Fibroblast of lung (primary cell): ENCODE data around the gene PHC2.

Source experiments
- EZH2 ChIP-seq: IDR thresholded peaks from 2 replicates; pipeline ENCODE4 v1.5.1; 2012; ENCODE audit warnings: low read length, control low read depth, mild to moderate bottlenecking; ENCODE audit errors: missing control alignments
- TF ChIP-seq, protein P1 (sequence below), 2 donors: IDR thresholded peaks in 1 of 2; conservative IDR thresholded peaks in 1 of 2; 1 replicate in 1 of 2; 2 replicates in 1 of 2; pipeline ENCODE4 v1.5.1; 2011 to 2012; ENCODE audit warnings: low read length in 2 of 2, control low read depth in 1 of 2, inconsistent platforms in 1 of 2, low read depth in 1 of 2, mild to moderate bottlenecking in 1 of 2

DNA sequence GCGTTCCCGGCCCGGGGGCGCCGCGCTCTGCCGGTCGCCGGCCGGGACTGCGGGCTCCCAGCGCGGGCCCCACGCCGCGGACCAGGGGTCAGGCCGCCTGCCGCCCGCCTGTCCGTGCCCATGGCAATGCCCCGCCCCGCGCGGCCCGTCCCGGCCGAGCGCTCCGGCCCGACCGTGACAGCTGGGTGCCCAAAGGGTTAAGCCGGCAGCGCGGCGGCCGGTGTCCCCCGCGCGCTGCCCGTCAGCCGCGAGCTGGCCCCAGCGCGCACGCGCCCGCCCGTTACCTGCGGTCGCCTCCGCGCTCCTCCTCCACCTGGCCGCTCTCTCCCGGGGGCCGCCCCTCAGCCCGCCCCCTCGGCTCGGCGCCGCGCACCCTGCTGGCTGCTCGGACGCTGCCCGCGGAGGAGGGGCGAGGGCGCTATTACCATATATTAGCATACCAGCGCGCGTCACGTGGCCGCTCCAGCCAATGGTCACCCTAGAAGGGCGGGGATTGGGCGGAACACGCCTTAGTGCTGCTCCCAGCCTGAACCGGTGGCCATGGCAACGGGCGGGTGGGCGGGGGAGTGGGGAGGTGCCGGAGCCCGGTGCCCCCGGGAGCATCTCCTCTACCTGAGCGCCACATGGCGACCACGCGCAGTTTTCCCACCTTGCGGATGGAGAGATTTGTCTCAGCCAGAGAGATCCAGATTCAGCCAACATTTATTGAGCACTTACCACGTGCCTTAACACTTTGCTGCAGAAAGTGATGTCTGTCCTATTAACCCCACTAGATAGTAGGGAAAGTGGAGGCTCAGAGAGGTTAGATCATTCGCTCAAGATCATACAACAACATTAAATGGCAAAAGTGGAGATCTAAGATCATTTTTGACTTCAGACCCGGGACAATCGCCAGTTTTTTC, at the start of gene PHC2:
- TF ChIP-seq, protein P1, sequence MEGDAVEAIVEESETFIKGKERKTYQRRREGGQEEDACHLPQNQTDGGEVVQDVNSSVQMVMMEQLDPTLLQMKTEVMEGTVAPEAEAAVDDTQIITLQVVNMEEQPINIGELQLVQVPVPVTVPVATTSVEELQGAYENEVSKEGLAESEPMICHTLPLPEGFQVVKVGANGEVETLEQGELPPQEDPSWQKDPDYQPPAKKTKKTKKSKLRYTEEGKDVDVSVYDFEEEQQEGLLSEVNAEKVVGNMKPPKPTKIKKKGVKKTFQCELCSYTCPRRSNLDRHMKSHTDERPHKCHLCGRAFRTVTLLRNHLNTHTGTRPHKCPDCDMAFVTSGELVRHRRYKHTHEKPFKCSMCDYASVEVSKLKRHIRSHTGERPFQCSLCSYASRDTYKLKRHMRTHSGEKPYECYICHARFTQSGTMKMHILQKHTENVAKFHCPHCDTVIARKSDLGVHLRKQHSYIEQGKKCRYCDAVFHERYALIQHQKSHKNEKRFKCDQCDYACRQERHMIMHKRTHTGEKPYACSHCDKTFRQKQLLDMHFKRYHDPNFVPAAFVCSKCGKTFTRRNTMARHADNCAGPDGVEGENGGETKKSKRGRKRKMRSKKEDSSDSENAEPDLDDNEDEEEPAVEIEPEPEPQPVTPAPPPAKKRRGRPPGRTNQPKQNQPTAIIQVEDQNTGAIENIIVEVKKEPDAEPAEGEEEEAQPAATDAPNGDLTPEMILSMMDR (conservative IDR thresholded peaks at IDR 0.05 in 1 of 2, IDR thresholded peaks at IDR 0.05 in 1 of 2; ENCODE audit: low read depth in 1 of 2, low read length in 2 of 2): peak in 1 of 2 donors; percentile 26
- no peak for TF ChIP-seq EZH2
